ENCODE data around the gene ATAD2B.
A peak's percentile ranks its signal among the peaks of the same experiment; 100 is the strongest.

Gene ATAD2B

DNA sequence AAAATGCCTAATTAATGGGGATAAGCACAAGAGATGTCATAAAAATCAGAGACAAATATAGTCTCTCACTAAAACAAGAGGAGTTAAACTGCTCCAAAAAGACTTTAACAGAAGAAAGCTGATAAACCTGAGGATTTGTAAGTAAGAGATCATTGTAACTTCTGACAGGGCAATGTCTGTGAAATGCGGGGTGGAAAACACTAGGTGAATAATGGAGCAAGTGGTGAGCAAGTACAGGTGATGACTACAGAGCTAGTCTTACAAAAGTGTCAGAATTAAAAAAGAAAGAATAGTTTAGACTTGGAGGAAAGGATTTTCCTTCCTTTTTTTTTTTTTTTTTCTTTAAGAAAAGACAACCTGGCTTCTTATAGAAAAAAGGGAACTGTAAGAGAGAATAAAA is 22.7 kb downstream of the ATAD2B start:
- no peak overlapping the region for H3K27ac ChIP-seq
- TF ChIP-seq, protein P1, sequence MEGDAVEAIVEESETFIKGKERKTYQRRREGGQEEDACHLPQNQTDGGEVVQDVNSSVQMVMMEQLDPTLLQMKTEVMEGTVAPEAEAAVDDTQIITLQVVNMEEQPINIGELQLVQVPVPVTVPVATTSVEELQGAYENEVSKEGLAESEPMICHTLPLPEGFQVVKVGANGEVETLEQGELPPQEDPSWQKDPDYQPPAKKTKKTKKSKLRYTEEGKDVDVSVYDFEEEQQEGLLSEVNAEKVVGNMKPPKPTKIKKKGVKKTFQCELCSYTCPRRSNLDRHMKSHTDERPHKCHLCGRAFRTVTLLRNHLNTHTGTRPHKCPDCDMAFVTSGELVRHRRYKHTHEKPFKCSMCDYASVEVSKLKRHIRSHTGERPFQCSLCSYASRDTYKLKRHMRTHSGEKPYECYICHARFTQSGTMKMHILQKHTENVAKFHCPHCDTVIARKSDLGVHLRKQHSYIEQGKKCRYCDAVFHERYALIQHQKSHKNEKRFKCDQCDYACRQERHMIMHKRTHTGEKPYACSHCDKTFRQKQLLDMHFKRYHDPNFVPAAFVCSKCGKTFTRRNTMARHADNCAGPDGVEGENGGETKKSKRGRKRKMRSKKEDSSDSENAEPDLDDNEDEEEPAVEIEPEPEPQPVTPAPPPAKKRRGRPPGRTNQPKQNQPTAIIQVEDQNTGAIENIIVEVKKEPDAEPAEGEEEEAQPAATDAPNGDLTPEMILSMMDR (conservative IDR thresholded peaks at IDR 0.05), result no peak

DNA sequence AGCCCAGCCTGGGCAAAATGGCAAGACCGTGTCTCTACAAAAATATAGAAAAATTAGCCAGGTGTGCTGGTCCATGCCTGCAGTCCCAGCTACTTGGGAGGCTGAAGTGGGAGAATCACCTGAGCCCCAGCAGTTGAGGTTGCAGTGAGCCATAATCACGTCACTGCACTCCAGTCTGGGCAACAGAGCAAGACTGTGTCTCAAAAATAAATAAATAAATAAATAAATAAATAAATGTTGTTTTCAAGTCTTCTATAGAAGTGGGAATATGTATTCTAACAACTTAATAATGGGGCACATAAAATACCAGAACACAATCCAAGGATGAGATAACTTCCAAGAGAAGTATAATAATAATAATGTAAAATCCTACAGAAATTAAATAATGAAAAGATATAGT is 23.9 kb downstream of the ATAD2B start:
- TF ChIP-seq, protein P1 (conservative IDR thresholded peaks at IDR 0.05), result no peak
- H3K27ac ChIP-seq, result peak overlapping the region; percentile 63; the same call in 1 of the 2 replicates

DNA sequence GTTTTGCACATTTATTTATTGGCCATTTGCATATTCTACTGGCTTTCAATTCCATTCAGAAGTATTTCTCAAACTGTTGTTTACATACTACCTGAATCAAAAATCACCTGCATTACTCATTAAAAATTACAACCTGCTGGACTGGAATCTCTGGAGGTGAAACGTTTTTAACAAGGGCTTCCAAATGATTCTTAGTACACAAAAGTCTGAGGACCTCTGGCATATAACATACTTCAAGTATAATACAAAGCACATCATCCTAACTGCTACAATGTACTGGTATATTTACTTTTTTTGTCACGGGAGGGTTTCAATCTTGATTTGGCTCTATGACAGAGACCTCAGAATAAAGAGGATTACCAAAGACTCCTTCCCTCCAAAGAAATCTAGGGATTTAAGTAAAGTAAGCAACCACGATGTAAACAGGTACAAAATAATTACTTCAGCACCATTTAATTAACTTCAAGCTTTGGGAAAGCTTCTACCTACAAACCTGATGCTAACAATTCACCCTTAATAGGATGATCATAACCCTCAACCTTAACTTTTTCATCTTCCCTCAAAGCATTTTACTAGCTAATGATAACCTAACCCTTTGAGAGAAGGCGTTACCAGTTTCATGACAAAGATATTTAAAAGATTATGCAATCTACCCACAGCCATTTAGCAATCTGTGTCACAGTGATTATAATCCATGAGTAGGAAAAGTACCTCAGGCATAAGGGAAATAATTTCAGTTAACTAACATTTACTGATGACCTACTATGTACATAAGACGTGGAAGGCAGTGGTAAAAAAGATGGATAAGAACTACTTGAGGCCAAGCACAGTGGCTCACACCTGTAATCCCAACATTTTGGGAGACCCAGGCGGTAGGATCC is 24.7 kb downstream of the ATAD2B start:
- H3K27ac ChIP-seq, result peak overlapping the region; percentile 63
- TF ChIP-seq, protein P1 (conservative IDR thresholded peaks at IDR 0.05), result no peak

DNA sequence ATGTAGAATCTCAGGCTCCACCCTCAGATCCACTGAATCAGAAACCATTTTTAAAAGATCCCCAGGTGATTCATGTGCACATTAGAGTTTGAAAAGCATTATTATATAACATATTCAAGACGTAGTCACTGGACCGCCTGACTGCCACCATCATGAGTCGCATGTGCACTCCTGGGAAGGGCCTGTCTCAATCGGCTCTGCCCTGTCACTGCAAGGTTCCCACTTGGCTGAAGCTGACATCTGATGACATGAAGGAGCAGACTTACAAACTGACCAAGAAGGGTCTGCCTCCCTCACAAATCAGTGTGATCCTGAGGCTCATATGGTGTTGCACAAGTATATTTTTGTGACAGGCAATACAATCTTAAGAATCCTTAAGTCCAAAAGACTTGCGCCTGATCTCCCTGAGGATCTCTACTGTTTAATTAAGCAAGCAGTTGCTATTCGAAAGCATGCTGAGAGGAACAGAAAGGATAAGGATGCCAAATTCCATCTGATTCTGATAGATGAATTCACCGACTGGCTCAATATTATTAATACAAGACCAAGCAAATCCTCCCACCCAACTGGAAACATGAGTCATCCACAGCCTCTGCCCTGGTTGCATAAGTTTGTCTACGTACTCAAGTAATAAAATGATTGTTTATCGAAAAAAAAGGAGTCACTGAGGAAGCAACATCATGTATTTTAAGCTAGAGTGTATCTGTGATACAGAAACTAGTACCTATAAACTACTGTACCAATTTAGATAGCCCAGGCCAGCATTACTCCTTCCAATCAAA is 26.2 kb downstream of the ATAD2B start:
- TF ChIP-seq, protein P1 (conservative IDR thresholded peaks at IDR 0.05), result no peak
- peak overlapping the region; percentile 63 for H3K27ac ChIP-seq

DNA sequence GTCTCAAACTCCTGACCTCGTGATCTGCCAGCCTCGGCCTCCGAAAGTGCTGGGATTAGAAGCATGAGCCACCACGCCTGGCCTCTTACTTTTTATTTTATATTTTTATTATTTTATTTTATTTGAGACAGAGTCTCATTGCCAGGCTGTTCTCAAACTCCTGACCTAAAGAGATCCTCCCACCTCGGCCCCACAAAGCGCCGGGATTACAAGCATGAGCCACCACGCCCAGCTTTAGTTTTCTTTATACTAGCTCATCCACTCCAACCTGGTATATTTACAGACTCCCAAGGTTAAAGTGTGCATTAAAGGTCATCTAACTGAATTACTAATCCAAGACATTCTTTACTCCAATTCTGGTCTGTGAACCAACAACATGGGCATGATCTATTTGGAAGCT is 26.8 kb downstream of the ATAD2B start:
- TF ChIP-seq, protein P1 (conservative IDR thresholded peaks at IDR 0.05), result no peak
- H3K27ac ChIP-seq, result peak overlapping the region; percentile 63

DNA sequence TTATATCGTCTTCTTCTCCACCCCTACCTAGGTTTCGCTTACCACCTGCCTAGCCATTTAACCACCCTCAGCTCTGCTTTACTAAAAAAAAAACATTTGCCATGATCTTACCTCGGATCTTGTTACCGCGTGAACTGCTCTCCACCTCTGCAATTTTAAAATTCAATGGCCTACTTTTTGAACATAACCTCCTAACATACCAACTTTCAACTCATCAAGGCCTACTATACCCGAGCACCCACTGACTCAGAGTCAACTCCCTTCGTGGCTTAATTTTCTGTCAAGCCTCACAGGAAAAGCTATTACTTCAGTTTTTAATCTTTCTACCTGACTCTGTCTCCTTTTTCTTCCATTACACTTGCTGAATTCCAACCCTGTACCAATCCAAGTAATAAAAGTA is 55.7 kb downstream of the ATAD2B start:
- TF ChIP-seq, protein P1 (conservative IDR thresholded peaks at IDR 0.05), result no peak
- H3K27ac ChIP-seq, result no peak overlapping the region

DNA sequence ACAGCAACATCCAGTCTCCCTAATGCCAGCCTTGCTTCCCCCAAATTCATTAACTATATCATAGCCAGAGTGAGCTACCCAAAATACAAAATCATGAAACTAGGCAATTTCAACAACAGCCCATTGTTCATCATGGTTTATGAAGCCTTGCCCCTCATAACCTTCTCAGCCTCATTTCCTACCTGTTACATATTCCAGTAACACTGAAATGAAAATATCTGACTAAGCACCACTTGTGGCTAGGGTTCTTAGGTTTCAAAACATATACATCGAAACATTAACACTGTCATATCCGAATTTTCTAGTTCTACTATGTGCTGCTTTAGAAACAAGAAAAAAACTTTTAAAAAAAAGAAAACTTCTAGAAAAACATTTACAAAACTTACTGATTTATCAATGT is 59.5 kb downstream of the ATAD2B start:
- no peak overlapping the region for H3K27ac ChIP-seq
- TF ChIP-seq, protein P1 (conservative IDR thresholded peaks at IDR 0.05), result no peak

Measured in VCaP (cell line).